ENCODE results near the gene FARP1.

DNA sequence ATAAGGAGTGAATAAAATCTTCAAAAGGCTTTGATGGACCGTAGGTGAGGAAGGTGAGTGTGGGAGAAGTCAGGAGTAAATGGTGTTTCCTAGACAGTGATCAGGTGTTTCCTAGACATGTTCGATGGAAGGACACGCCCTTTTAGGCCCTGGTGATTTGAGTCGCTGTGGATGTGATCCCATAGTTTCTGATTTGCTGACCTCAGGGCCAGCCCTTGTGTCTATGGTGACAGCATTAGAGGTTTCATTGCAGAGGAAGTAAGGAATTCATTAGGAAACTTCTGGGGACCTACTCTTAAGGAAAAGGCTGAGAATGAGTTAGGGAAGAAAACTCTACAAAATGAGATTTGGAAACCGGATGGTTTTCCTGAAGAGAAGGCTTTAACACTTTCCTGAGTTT lies 65.7 kb downstream of the FARP1 start:
- TF ChIP-seq, protein P1, sequence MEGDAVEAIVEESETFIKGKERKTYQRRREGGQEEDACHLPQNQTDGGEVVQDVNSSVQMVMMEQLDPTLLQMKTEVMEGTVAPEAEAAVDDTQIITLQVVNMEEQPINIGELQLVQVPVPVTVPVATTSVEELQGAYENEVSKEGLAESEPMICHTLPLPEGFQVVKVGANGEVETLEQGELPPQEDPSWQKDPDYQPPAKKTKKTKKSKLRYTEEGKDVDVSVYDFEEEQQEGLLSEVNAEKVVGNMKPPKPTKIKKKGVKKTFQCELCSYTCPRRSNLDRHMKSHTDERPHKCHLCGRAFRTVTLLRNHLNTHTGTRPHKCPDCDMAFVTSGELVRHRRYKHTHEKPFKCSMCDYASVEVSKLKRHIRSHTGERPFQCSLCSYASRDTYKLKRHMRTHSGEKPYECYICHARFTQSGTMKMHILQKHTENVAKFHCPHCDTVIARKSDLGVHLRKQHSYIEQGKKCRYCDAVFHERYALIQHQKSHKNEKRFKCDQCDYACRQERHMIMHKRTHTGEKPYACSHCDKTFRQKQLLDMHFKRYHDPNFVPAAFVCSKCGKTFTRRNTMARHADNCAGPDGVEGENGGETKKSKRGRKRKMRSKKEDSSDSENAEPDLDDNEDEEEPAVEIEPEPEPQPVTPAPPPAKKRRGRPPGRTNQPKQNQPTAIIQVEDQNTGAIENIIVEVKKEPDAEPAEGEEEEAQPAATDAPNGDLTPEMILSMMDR (IDR thresholded peaks at IDR 0.05) = no peak
- TF ChIP-seq POLR2A (IDR thresholded peaks at IDR 0.05) = no peak
